MG63 (cell line): ENCODE measurements around the gene NCAPG2. TPM values are rescaled to one million over a fixed set of nuclear protein-coding genes. Genes with fewer than 3 reads are reported as not detected.

Experiments used
- DNase-seq: peaks from one replicate; pipeline ENCODE4 v3.0.0-alpha.2; 2020
- H3K27me3 ChIP-seq: fragments of 250-450 bp; sonication (Bioruptor Pico); 2 replicates; pipeline ENCODE4 v1.5.1; 2020; ENCODE audit warnings: mild to moderate bottlenecking, moderate library complexity
- H3K36me3 ChIP-seq: fragments of 250-450 bp; sonication (Bioruptor Pico); 2 replicates; pipeline ENCODE4 v1.5.1; 2020; ENCODE audit warnings: mild to moderate bottlenecking, moderate library complexity
- H3K4me3 ChIP-seq: fragments of 250-450 bp; sonication (Bioruptor Pico); 2 replicates; pipeline ENCODE4 v1.5.1; 2020; ENCODE audit warnings: mild to moderate bottlenecking, moderate library complexity
- H3K9me3 ChIP-seq: fragments of 250-450 bp; sonication (Bioruptor Pico); 2 replicates; pipeline ENCODE4 v1.5.1; 2020; ENCODE audit warnings: mild to moderate bottlenecking, moderate library complexity
- total RNA-seq: library from RNA; depleted of rRNA; stranded (reverse); fragments of >200 nt; shearing (Covaris generic); gene quantifications from 2 replicates; pipeline ENCODE4 v1.2.3, GENCODE V29; 2014; ENCODE audit warnings: low replicate concordance

NCAPG2 gene
- total RNA-seq, 1 experiment from 2014 or later = 13.8 TPM

DNA sequence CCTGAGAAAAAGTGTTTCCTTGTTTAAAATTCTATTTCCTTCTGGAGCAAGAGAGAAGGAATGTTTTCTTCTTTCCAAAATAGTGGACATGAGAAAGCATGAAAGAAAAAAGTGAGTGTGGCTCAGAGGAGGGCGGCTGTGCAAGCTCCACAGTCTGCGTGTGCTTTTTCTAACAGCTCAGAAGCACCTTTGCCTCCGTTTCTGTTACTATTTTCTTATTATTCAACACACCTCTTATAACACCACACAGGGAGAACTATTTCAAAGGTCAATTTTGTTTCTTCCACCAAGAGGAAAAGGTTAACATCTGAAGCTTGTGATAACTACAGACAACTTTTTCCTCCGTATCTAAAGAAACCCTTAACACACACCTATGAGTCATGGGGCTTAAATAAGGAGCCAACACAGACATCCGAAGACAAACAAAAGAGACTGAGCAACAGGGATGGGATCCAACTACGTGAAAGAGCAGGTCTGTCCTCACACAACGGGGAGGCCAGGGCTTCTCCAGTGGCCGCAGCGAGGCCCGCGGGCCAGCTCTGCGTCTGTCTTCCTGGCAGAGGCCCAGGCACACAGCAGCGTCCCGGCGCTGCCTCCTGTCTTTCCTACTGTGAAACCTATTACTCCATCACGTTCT, 36.2 kb upstream of the NCAPG2 start:
- Histone ChIP-seq H3K36me3 (peaks cover 4% of the 10 kb centered on the region), H3K9me3 (no peaks in the 10 kb centered on the region), H3K4me3 (no peak overlapping the region), H3K27me3 (no peaks in the 10 kb centered on the region)
- DNase-seq = peak; percentile 29

- H3K27me3 ChIP-seq = no peaks in the 10 kb centered on the region
- no peak overlapping the region for H3K4me3 ChIP-seq
- H3K36me3 ChIP-seq = peaks cover 4% of the 10 kb centered on the region
- no peaks in the 10 kb centered on the region for H3K9me3 ChIP-seq
- DNase-seq = no peak
These were observed 35.5 kb upstream of the NCAPG2 start for GRCh38 chr7:158740013-158740656.

DNA sequence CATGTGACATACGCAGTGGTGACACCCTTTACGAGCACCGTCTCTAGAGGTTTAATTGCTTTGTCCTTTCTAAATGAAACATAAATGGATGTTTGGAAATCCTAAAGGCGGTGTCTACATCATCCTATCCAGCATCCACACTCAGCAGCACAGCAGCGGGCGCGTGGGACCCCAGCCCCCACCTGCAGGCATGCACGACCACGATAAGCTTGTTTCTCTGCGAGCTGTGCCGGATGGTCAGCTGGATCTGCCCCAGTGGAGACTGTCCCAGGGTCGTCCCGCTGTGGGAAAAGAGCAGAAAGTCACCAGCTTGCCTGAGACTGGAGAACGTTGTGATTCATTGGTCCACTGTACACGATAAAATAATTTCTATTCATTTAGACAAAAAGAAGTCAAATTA, 34.2 kb upstream of the NCAPG2 start:
- H3K36me3 ChIP-seq = peaks cover 4% of the 10 kb centered on the region
- no peaks in the 10 kb centered on the region for H3K27me3 ChIP-seq
- no peak overlapping the region for H3K4me3 ChIP-seq
- no peak for DNase-seq
- no peaks in the 10 kb centered on the region for H3K9me3 ChIP-seq

- H3K4me3 ChIP-seq = no peak overlapping the region
- DNase-seq = no peak
- H3K27me3 ChIP-seq = no peaks in the 10 kb centered on the region
- H3K9me3 ChIP-seq = no peaks in the 10 kb centered on the region
- peaks cover 4% of the 10 kb centered on the region for H3K36me3 ChIP-seq
These were observed 32.6 kb upstream of the NCAPG2 start for GRCh38 chr7:158737064-158737695.

- DNase-seq = no peak
- Histone ChIP-seq H3K27me3 (no peaks in the 10 kb centered on the region), H3K9me3 (no peaks in the 10 kb centered on the region), H3K4me3 (no peak overlapping the region), H3K36me3 (peaks cover under 1% of the 10 kb centered on the region)
These were observed 31.3 kb upstream of the NCAPG2 start for GRCh38 chr7:158735935-158736334.

GRCh38 chr7:158734861-158735260, 30.3 kb upstream of the NCAPG2 start:
- H3K36me3 ChIP-seq = no peaks in the 10 kb centered on the region; the same call in none of the 2 replicates
- H3K9me3 ChIP-seq = no peaks in the 10 kb centered on the region
- H3K4me3 ChIP-seq = no peak overlapping the region
- H3K27me3 ChIP-seq = no peaks in the 10 kb centered on the region
- no peak for DNase-seq

DNA sequence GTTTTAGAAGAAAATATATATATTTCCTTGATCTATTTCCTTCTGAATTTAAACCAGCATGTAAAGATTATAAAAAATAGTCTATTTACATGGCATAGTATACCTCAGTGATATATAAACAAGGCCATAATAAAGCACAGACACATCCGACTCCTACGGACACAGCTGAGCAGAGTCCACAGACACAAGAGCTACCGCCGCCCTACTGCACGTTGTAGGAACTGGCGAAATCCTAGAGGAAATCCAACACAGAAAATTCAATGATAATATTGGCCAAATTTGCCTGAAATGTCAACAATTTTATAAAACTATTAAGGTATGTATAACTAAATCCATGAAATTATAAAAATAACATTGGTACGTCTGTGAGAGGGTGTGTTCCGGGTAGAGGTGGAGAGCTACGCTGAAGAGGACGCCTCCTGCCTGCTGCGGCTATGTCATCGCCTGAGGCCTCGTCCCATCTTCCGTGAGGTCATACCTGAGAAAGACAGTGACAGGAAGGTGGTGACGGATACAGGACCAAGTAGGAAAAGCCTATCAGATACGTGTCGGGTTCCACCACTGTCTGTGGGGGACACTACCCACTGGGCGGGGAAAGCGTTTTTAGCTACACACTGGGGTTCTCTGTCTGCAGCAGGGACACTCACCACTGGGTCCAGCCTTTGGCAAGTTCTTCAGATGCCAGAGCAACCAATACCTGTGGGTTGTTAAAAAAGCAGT, 29.3 kb upstream of the NCAPG2 start:
- H3K4me3 ChIP-seq = no peak overlapping the region
- no peak for DNase-seq
- no peaks in the 10 kb centered on the region for H3K9me3 ChIP-seq
- no peaks in the 10 kb centered on the region for H3K27me3 ChIP-seq
- no peaks in the 10 kb centered on the region; the same call in none of the 2 replicates for H3K36me3 ChIP-seq

- no peaks in the 10 kb centered on the region; the same call in 1 of the 2 replicates for H3K36me3 ChIP-seq
- no peak for DNase-seq
- no peaks in the 10 kb centered on the region for H3K9me3 ChIP-seq
- no peak overlapping the region for H3K4me3 ChIP-seq
- H3K27me3 ChIP-seq = no peaks in the 10 kb centered on the region
These were observed 28.6 kb upstream of the NCAPG2 start for GRCh38 chr7:158733220-158733519.

GRCh38 chr7:158732494-158733219, 28.1 kb upstream of the NCAPG2 start:
- Histone ChIP-seq H3K27me3 (no peaks in the 10 kb centered on the region), H3K4me3 (no peak overlapping the region), H3K36me3 (no peaks in the 10 kb centered on the region; the same call in 1 of the 2 replicates), H3K9me3 (no peaks in the 10 kb centered on the region)
- no peak for DNase-seq

DNA sequence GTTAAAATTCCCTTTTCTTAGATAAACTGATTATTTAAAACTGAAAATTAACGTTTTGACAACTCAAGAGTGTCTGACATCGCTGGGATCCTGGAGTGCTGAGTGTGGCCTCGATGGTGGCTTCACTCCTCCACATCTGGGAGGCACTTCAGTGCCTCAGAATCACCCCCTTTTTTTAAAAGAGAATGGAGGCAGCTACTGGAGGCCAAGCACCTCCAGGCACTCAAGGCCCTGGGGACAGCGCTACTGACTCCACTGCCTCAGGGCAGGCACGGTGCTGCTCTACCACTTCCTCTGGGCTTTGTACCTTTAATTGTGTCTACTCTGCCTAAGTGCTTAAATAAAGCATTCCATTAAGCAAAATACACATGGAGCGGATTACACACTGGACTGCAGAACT, 27.2 kb upstream of the NCAPG2 start:
- Histone ChIP-seq H3K9me3 (no peaks in the 10 kb centered on the region), H3K36me3 (no peaks in the 10 kb centered on the region; the same call in 1 of the 2 replicates), H3K27me3 (no peaks in the 10 kb centered on the region), H3K4me3 (no peak overlapping the region)
- no peak for DNase-seq

DNA sequence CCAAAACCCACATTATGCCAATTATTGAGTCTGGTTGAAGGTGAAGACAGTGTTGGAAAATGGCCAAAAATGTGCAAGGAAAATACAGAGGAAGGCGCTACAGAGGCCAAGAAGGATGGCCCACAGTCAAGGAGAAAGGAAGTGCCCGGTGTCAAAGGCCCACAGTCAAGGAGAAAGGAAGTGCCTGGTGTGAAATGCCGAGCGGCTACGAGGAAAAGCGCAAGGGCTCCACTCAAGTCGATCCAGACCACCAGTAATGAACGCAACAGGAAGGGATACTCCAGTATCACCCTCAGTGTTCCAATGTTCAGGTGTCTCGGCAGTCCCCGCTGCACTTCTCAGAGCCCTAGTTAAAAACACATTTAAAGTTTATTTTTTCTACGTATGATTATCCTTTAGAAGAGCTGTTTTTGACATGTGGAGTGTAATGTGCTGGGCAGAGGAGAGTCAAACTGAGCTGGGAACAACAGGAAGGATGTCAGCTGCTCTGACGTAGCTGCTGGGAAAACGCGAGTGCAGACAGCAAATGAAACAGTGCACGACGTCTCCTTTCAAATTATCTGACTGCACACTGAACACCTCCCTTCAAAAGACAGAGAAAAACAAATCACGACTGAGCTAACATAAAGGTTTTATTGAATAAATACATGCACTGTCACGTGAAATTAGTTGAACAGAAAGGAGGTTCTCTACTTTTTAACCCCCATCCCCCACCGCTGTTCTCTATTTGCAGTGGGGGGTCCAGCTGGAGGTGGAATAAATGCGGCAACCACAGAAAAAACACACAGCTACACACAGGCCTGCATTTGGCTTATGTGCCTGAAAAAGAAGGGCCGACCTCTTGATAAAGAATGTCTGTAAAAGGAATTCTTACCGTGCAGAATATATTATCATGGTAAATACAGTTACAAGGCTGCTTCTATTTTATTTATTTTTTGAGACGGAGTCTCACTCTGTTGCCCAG, 26.1 kb upstream of the NCAPG2 start:
- H3K4me3 ChIP-seq = no peak overlapping the region
- no peak for DNase-seq
- no peaks in the 10 kb centered on the region for H3K36me3 ChIP-seq
- H3K27me3 ChIP-seq = no peaks in the 10 kb centered on the region
- H3K9me3 ChIP-seq = no peaks in the 10 kb centered on the region

DNA sequence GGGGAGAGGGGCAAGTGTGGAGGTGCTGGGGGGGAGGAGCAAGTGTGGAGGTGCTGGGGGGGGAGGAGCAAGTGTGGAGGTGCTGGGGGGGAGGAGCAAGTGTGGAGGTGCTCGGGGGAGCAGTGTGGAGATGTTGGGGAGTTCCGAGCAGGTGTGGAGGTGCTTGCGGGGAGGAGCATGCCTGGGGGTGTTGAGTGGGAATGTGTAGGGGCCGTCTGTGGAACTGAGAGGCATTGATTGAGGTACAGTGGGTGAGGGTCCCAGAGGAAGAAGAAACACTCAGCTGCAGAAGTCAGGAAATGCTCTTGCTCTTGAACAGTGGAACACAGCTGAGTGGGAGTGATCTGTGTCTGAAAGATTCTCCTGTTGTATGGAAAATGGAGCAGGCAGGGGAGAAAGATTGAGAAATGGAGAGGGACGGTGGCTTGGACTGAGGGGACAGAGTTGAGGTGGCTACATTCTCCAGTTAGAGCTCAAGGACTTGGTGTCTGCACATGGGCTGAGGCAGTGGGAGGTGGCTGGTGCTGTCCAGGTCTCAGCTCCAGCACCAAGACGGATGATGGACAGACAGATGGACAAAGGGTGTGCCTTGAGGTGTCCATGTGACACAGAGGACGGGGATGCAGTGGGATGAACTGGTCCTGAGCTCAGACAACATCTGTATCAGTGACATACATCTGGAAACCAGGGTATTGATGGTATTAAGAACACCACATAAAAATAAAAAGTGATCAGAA, 25.2 kb upstream of the NCAPG2 start:
- Histone ChIP-seq H3K9me3 (no peaks in the 10 kb centered on the region), H3K27me3 (no peaks in the 10 kb centered on the region), H3K4me3 (no peak overlapping the region), H3K36me3 (no peaks in the 10 kb centered on the region)
- DNase-seq = no peak

DNA sequence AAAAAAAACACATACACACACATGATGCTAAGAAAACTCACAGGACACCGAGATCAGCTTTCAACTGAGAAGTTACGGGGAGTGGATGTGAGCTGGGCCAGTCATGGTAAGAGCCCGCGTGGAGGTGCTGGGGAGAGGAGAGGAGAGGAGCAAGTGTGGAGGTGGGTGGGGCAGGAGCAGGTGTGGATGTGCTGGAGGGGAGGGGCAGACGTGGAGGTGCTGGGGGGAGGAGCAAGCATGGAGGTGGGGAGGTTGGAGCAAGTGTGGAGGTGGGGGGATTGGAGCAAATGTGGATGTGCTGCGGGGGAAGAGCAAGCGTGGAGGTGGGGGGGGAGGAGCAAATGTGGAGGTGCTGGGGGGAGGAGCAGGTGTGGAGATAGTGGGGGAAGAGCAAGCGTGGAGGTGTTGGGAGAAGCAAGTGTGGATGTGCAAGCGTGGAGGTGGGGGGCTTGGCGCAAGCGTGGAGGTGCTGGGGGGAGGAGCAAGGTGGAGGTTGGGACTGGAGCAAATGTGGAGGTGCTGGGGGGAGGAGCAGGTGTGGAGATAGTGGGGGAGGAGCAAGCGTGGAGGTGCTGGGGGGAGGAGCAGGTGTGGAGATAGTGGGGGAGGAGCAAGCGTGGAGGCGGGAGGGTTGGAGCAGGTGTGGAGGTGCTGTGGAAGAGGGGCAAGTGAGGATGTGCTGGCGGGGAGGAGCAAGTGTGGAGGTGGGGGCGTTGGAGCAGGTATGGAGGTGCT, 24.5 kb upstream of the NCAPG2 start:
- Histone ChIP-seq H3K9me3 (no peaks in the 10 kb centered on the region), H3K27me3 (no peaks in the 10 kb centered on the region), H3K36me3 (no peaks in the 10 kb centered on the region), H3K4me3 (no peak overlapping the region)
- no peak for DNase-seq

- no peaks in the 10 kb centered on the region for H3K36me3 ChIP-seq
- H3K27me3 ChIP-seq = no peaks in the 10 kb centered on the region
- no peak overlapping the region for H3K4me3 ChIP-seq
- H3K9me3 ChIP-seq = no peaks in the 10 kb centered on the region
- no peak for DNase-seq
These were observed 23.1 kb upstream of the NCAPG2 start for GRCh38 chr7:158727690-158728089.
